NCI-H1417 (cell line): ENCODE data around the gene PSTK.

Experiments used
- DNase-seq, 3 experiments: peaks; one replicate each; lab custom pipeline; 2025; lab: John Stamatoyannopoulos, UW

PSTK gene, protein sequence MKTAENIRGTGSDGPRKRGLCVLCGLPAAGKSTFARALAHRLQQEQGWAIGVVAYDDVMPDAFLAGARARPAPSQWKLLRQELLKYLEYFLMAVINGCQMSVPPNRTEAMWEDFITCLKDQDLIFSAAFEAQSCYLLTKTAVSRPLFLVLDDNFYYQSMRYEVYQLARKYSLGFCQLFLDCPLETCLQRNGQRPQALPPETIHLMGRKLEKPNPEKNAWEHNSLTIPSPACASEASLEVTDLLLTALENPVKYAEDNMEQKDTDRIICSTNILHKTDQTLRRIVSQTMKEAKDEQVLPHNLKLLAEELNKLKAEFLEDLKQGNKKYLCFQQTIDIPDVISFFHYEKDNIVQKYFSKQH

DNA sequence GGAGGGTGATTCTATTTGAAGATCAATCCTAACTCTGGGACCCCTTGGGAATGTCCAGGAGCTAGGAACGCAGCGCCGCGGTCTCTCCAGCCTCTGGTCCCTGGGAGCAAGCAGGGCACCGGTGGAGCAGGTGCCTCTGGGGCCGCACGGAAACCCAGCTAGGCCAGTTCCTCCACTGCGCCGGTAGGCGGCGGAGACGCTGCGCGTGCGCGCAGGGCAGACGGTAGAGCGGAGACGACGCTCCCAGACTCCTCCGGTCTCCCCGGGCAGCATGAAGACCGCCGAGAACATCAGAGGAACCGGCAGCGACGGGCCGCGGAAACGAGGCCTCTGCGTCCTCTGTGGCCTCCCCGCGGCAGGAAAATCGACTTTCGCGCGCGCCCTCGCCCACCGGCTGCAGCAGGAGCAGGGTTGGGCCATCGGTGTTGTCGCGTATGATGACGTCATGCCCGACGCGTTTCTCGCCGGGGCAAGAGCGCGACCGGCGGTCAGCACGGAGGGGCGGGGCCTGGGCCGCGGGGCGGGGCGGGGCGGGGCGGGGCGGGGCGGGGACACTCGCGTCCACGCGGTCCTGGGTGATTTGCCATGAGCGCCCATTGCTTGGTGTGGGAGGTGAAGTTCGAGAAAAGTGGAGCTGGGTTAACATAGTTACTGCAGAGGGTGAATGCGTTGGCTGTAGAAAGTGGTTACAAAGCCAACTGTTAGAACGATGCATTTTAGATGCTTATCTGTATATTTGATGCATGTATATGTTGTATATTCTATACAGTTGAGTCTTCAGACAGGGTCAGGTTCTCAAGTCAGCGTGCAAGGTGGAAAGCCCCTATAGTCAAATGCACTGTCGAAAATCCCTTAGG lies at the start of gene PSTK:
TSS of gene PSTK (plus strand) at position 193 of the 857 bp plus-strand sequence. CDS start at position 272, 79 bp downstream.
- DNase-seq = peak; percentile 79 to 93 (median 90)

DNA sequence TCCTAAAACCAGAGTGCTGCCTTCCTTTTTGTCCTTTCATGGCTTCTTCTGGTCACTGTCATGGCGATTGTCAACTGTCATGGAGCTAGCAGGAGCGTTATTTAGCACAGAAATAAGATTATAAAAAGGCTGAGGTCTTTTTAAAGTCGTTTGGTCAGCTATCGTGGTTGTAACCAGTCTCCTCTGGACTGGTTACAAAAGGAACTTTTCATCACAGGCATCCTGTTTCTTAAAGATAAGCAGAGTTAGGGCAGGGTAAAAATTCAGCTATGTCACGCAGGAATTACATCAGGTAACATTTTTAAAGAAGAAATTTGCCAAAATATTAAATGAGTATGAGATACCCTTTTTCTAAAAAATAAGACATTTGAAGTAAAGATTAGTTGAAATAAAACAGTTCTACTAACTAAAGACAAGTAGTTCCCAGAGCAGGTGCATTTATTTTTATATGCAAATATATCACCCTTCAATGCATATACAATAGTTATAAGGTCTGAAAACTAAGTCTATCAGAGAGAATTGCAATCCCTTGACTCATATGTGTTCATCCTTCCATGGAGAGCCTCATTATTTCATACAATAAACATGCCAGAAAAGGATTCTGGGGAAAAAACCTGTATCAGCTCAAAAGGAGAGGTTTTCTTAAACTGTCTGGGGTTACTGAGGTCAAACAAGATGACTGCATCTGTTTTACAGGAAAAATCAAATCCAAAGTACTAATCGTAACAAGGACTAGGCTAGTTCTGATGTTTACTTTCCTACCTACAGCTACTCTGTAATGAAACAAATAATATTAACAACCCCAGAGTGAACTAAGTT lies 48.9 kb upstream of the PSTK start:
- no peak for DNase-seq

DNA sequence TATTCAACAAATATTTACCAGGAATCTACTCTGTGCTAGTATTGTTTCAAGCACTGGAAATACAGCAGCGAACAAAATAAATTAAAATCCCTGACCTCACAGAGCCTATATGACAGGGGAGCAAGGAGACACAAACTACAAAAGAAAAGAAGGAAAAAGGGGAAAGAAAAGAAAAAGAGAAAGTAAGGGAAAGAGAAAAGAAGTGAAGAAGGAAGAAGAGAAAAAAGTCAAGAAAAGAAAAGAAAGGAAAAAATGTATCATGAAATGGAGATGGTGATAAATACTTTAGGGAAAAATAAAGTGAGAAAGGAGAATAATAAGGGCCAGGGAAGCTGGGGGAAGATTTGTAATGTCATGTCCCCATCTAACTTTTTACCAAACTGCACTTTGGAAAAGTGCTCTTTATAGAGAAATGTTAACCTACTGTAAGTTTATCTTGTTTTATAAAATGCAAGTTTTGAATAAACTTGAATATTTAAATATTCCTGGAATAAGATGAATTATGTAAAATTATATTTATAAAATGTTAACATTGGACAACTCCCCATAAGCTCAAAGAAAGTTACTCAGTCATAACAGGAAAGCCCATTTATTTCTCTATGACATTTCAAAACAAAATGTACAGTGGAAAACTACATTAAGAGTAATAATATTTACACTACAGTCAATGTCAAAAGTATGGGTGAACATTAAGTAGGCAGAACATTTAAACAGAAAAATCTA lies 40.9 kb upstream of the PSTK start:
- no peak for DNase-seq

DNA sequence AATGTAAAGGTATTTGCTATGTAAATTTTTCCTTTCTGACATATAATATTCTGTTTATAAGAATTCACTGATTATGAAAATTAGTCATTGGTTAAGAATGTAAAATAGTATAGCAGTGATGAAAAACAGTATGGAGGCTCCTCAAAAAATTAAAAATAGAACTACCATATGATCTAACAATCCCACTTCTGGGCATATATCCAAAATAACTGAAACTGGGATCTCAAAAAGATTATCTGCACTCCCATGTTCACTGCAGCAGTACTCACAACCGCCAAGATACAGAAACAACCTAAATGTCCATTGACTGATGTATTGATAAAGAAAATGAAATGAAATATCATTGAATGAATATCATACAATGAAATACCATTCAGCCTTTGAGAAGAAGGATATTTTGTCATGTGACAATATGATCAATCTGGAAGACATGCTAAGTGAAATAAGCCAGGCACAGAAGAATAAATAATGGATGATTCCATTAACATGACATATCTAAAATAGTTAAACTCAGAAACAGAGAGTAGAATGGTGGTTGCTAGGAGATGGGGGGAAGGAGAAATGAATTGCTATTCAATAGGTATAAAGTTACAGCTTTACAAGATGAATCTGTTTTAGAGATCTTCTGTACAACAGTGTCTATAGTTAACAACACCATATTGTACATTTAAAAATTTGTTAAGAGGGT lies 40.2 kb upstream of the PSTK start:
- no peak for DNase-seq

DNA sequence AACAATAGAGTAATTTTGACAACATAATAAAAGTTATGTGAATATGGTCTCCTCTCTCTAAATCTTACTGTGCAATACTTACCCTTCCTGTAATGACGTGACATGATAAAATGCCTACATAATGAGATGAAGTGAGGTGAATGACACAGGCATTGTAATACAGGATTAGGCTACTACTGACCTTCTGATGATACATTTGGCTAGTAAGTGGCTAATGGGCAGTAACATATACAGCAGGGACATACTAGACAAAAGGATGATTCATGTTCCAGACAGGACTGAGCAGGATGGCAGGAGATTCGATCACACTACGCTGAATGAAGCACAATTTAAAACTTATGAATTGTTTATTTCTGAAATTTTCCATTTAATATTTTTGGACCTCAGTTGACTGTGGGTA lies 30.9 kb upstream of the PSTK start:
- no peak for DNase-seq

DNA sequence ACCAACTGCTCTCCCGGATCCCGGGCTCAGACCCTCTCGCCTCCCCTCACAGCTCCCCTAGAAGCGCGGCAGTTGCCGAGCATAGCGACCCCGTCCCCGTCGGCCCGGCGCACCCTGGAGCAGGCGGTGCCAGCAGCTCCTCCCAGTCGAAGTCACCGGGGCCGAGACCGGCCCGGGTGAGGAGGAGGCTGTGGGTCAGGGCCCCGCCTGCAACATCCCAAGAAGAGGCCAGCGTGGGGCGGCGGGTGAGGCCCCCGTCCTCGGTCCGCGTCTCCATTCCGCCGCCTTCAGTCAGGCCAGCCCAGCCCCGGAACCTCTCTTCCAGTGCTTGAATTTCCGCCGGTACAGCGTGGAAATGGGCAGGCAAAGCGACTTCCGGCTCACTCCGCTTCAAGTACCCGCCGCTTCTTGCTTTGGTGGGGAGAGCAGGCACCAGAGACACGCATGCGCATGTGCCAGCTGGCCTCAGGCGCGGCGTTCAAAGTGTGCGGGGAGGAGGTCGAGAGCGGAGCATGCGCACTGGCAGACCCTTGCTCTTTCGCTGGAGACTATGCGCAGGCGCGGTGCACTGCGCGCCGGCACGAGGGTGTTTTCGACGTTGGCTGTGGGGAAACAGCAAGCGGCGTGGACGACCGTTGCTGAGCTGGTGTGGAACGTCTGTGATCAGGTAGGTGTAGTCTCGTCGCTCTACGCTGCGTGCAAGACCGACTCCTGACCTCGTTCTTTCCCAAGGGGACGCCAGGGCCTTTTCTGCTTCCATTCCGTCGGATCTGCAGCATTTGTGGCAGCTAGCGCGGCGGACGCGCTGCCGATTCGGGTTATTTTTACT lies 26.1 kb upstream of the PSTK start, which contains the start of gene C10orf88:
TSS of gene C10orf88 (minus strand) at position 326 of the 829 bp plus-strand sequence. CDS start at position 277, 49 bp downstream.
- peak; percentile 91 to 98 (median 93) for DNase-seq

DNA sequence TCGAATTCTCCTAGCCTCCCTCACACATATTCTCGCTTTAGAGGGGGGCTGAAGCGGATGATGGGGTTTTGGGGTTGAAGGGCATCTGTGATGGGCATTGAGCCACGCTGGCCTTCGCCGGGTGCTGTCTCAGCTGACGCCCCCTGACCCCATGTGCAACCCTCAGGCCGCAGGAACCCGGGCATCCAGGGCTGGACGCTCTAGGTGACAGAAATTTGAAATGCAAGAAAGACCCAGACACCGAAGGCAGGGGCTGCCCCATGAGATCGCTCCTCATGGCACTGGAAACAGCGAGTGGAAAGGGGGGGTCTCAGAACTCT lies 25.5 kb upstream of the PSTK start:
- DNase-seq = no peak

DNA sequence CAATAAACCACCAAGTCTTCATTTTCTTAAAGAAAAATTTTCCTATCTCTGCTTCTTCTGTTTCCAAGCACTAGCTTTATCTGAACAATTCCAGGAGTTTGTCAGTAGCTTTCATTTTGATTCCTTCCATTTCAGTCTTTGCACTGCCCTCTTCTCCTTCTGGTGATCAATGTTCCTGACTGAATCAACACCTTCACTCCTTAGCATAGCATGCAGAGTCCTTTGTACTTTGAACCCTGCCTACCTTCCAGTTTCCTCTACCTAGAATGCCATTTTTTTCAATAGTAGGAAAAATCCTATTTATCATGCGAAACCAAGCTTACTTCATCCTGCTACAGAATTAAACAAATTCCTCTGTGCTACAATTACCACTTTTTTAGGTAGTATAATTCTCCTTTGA lies 24.3 kb upstream of the PSTK start:
- no peak for DNase-seq

DNA sequence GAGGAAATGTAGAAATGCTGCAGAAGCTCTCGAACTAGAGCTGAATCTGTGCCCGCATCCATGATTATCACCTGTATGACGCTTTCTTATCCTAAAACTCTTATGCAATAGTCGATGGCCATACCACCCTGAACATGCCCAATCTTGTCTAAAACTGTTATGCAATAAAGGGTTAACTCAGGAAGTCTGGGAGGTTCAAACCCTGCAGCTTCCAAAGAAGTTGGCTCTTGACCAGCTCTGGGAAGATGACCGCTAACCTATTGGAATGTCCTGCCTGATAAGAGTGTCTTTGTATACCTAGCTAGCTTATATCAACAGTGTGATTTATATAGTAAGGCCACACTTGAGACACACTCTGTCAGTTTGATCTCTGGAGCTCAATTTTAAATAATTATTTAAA lies 22.7 kb upstream of the PSTK start:
- no peak for DNase-seq

DNA sequence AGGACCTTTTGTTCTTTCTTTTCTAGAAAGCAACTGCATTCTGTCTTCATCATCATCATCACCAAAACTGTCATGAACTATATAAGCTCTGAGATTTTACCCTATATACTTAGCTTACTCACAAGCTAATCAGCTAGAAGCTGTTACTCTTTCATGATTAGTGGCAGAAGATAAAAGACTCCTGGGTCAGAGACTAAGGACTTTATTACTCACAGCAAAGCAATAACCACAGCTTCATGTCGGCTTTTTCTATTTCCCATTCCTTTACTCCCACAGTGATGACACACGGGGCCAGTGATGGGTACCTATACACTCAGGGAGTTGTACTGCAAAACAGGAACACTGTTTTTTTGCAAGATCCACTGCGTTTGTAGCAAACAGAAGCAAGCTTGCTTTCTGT lies 17.8 kb upstream of the PSTK start:
- no peak for DNase-seq

DNA sequence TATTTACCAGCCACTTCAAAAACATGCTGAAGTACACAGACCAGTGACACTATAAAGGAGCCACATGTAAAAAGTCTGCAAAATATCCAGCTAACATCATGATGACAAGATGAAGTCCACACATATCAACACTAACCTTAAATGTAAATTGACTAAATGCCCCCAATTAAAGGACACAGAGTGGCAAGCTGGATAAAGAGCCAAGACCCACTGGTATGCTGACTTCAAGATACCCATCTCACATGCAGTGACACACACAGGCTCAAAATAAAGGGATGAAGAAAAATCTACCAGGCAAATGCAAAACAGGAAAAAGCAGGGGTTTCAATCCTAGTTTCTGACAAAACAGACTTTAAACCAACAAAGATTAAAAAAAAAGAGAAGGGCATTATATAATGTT lies 13.3 kb upstream of the PSTK start:
- no peak for DNase-seq

DNA sequence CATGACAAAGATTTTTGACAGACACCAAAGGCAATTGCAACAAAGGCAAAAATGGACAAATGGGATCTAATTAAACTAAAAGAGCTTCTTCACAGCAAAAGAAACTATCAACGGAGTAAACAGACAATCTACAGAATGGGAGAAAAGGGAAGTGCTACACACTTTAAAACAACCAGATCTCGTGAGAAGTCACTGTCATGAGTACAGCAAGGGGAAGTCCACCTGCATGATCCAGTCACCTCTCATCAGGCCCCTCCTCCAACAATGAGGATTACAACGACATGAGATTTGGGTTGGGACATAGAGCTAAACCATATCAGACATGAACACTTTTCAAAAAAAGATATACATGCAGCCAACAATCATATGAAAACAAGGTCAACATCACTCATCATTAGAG lies 11.5 kb upstream of the PSTK start:
- no peak for DNase-seq

DNA sequence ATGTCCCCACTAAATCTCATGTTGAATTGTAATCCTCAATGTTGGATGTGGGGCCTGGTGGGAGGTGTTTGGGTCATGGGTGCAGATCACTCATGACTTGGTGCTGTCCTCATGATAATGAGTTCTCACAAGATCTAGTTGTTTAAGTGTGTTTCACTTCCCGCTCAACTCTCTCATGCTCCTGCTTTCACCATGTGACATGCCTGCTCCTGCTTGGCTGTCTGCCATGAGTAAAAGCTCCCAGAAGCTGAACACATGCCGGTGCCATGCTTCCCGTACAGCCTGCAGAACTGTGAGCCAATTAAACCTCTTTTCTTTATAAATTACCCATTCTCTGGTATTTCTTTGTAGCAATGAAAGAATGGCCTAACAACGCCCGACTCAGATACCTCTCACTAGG lies 6.2 kb upstream of the PSTK start:
- no peak for DNase-seq

DNA sequence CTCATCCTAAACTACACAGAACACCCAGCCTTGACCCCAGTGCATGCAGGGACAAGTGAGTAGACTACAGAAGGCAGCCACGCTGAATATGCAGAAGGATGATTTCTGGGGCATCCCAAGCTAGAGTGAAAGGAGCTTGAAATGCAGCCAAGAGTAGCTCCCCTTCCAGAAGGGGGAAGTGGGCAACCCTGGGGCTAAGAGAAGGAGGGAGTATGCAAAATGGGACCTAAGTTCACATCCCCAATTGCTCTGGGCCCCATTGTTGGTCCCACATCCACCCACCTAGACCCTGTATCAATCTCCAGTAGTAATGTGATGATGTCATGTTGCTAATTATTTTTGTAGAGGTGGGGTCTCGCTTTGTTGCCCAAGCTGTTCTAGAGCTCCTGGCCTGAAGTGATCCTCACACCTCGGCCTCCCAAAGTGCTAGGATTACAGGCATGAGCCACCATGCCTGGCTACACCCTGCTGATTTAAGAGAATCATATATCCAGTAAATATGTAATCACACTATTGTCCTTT lies 5.6 kb upstream of the PSTK start:
- DNase-seq = peak in 2 of 3 experiments; percentile 12 to 71

DNA sequence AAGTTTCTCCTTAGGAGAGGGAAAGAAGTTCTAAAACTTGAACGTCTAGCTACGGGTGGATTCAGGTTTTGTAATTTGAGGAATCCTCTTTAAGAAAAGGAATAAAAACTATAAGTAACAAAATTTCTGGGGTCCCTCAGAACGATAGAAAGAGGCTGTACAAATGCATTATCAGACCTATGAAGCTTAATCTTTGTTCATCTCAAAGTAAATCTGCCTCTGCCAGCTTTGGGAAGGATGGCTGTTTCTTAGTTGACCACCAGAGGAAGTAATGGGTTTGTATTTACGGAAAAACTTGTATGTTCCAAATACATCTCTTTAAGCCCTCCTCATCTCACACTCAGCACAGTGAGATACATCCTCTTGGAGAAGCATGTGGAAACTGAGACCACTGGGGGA lies 864 bp downstream of the PSTK start:
- DNase-seq = peak in 1 of 3 experiments; percentile 41

DNA sequence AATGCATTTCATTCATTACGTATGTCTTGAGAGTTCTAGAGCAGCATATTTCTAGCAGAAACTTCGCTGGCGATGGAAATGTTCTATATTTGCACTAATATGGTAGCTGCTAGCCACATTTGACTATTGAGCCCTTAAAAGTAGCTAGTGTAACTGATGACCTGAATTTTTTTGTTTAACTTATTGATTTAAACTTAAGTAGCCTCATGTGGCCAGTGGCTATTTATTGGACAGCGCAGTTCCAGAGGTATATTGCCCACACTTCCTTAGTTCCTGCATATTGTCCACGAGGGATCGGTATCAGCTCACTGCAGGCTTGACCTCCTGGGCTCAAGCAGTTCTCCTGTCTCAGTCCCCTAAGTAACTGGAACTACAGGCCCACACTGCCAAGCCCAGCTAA lies 3.7 kb downstream of the PSTK start:
- no peak for DNase-seq

DNA sequence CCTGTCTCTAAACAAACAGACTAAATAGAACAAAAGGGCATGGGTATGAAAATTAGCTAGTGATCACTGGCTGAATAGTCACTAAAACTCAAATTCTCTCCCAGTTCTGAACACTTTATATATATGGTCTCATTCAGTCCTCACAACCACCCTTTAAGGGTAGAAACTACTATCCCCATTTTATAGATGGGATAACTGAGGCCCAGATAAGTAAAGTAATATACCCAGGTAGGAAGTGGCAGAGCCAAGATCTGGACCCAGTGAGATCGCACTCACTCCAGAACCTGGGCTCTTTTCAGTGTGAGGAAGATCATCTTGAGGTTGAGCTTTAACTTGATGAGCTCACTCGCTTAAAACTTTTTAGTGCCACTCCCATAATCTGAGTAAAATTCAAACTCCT lies 4.5 kb downstream of the PSTK start:
- no peak for DNase-seq

DNA sequence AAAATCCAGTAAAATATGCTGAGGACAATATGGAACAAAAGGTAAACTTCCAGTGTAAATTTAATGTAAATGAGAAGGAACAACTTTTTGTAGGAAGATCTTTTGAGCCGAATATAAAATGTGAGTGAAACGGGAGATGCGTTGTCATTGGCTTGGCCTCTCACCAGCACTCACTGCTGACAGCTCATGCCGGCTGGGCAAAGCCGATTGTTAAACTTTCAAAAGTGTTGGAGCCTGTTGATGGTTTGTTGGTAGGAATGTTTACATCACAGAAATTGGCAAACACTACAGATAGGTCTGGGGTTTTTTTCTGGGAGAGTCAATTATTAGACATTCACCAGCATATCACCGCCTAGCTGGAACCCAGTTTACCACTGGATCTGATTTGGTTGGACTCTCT lies 6.1 kb downstream of the PSTK start:
- no peak for DNase-seq

DNA sequence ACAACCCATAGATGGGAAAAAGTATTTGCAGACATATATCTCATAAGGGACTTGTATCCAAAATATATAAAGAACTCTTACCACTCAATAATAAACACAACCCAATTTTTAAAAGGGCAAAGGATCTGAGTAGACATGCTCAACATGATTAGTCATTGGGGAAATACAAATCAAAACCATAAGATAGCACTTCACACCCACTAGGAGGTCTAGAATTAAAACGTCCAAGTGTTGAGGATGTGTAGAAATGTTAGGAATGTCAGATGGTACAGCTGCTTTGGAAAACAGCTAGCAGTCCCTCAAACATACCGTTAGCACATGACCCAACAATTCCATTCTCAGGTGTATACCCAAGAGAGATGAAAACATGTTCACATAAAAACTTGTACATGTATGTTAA lies 8.3 kb downstream of the PSTK start:
- no peak for DNase-seq

DNA sequence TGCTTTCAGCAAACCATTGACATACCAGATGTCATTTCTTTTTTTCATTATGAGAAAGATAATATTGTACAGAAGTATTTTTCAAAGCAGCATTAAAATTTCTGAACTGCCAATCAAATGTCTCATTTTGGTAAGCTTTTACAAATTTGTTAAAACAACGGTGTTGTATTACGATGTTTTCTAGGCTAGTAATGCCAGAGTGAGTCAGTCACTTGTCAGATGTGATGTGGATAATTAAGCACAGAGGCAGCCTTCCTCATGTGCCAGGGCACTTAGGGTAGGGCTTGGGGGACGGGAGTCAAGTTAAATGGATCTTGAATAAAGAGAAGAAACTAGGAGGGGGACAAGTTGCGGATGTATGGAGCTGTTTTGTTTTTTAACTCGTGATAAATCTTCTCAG lies 10.1 kb downstream of the PSTK start:
- DNase-seq = no peak
